K562 (cell line): Measurements from ENCODE around the gene STMND1. TPM values are rescaled to one million over a fixed set of nuclear protein-coding genes. Genes with fewer than 3 reads are reported as not detected.

Experiments used
- ATAC-seq: fragments of 200-7000 bp; cut with Tn5 transposase; 3 replicates; pipeline ENCODE4 v1.9.1; 2020; ENCODE audit warnings: moderate library complexity
- BruUV-seq: library from RNA; stranded (reverse); fragments of 400-500 nt; replicated peaks from 2 replicates; lab custom pipeline; 2021; lab: Mats Ljungman, UMichigan
- CTCF ChIA-PET: fragments of 300-600 bp; formaldehyde crosslinking; extraction: SDS; loops from one replicate; lab custom pipeline; 2021; ENCODE audit warnings: low intra/inter-chr PET ratio; lab: Yijun Ruan, JAX
- POLR2A ChIA-PET: fragments of 300-600, 350-650 bp; sonication (Branson Sonifier 250); formaldehyde crosslinking; extraction: SDS; loops from one replicate; lab custom pipeline; 2021; ENCODE audit warnings: antibody characterized with exemption, inconsistent platforms; lab: Yijun Ruan, JAX
- DNase-seq, 4 experiments: peaks; one replicate each; pipeline versions ENCODE4 v3.0.0 to v3.0.0-alpha.2; 2011 to 2018; ENCODE audit warnings: low spot score in 3 of 4, mixed read lengths in 3 of 4; ENCODE audit errors: extremely low read depth in 1 of 4
- FAIRE-seq: peaks from 2 replicates; lab custom pipeline; 2011; peaks lifted over from hg19 to GRCh38; lab: Jason Lieb, UNC
- H2AFZ ChIP-seq: 2 replicates; pipeline ENCODE4 v1.6.0; 2011; ENCODE audit warnings: low read depth, low read length, control low read depth, inconsistent platforms
- H3K27ac ChIP-seq: fragments of 200-600 bp; 3 replicates; pipeline ENCODE4 v1.8.0; 2011; ENCODE audit warnings: low read depth, mild to moderate bottlenecking, control low read depth, inconsistent platforms, low read length, moderate library complexity, mixed read lengths; ENCODE audit errors: extremely low read depth
- H3K27me3 ChIP-seq, 2 experiments: fragments of 300-600 bp in 1 of 2; 2 replicates in 1 of 2; 3 replicates in 1 of 2; pipeline versions ENCODE4 v1.6.0 to v1.8.0; 2011; ENCODE audit warnings: inconsistent platforms in 2 of 2, low read length in 2 of 2, mild to moderate bottlenecking in 1 of 2, mixed read lengths in 1 of 2, moderate library complexity in 1 of 2; ENCODE audit not compliant: control insufficient read depth in 2 of 2, insufficient read depth in 2 of 2
- H3K36me3 ChIP-seq: fragments of 300-600 bp; 3 replicates; pipeline ENCODE4 v1.8.0; 2011; ENCODE audit warnings: mild to moderate bottlenecking, low read length, inconsistent platforms; ENCODE audit not compliant: control insufficient read depth, insufficient read depth
- H3K4me1 ChIP-seq, 2 experiments: fragments of 200-600 bp in 1 of 2; replicated peaks in 1 of 2; 2 replicates in 1 of 2; 3 replicates in 1 of 2; pipeline versions ENCODE4 v1.5.1 to v1.8.0; 2011; ENCODE audit warnings: inconsistent platforms in 2 of 2, low read length in 2 of 2, mild to moderate bottlenecking in 1 of 2, mixed read lengths in 1 of 2, moderate library complexity in 1 of 2; ENCODE audit not compliant: control insufficient read depth in 2 of 2, insufficient read depth in 2 of 2
- H3K4me2 ChIP-seq: 2 replicates; pipeline ENCODE4 v1.6.1; 2011; ENCODE audit warnings: low read length, control low read depth, inconsistent platforms, mixed read lengths; ENCODE audit not compliant: insufficient read depth
- H3K4me3 ChIP-seq: fragments of 200-600 bp; sonication (generic), shearing (Covaris generic); 2 replicates; pipeline ENCODE4 v1.5.1; 2016; ENCODE audit warnings: control low read depth, inconsistent platforms
- H3K79me2 ChIP-seq: fragments of 200-600 bp; 3 replicates; pipeline ENCODE4 v1.8.0; 2011; ENCODE audit warnings: low read length, inconsistent platforms; ENCODE audit not compliant: control insufficient read depth, insufficient read depth
- H3K9ac ChIP-seq, 2 experiments: 2 replicates each; pipeline versions ENCODE4 v1.6.0 to v1.6.1; 2011; ENCODE audit warnings: low read depth in 2 of 2, low read length in 2 of 2, control low read depth in 1 of 2, inconsistent platforms in 1 of 2, mild to moderate bottlenecking in 1 of 2, mixed read lengths in 1 of 2; ENCODE audit not compliant: insufficient read depth in 1 of 2
- H3K9me1 ChIP-seq: one replicate; pipeline ENCODE4 v1.6.0; 2011; ENCODE audit warnings: inconsistent platforms, mild to moderate bottlenecking, low read length, moderate library complexity; ENCODE audit not compliant: control insufficient read depth, insufficient read depth
- H3K9me3 ChIP-seq: replicated peaks from 2 replicates; pipeline ENCODE4 v1.5.1; 2011; ENCODE audit warnings: low read depth, low read length, inconsistent platforms; ENCODE audit not compliant: control insufficient read depth, insufficient read depth
- H4K20me1 ChIP-seq: replicated peaks from 2 replicates; pipeline ENCODE4 v1.6.1; 2011; ENCODE audit warnings: low read length, inconsistent platforms, mixed read lengths; ENCODE audit not compliant: control insufficient read depth, insufficient read depth
- CEBPB ChIP-seq: fragments of 450-650 bp; IDR thresholded peaks from 2 replicates; pipeline ENCODE4 v1.6.1; 2016; ENCODE audit warnings: missing genetic modification characterization, missing compliant biosample characterization
- CTCF ChIP-seq, 3 experiments: IDR thresholded peaks in 2 of 3; conservative IDR thresholded peaks in 1 of 3; 2 replicates each; pipeline ENCODE4 v1.5.1; 2011 to 2012; ENCODE audit warnings: low read length in 3 of 3, mild to moderate bottlenecking in 3 of 3, control low read depth in 2 of 3, improper control_type of control experiment in 1 of 3, inconsistent platforms in 1 of 3, low read depth in 1 of 3, mixed read lengths in 1 of 3, moderate library complexity in 1 of 3; ENCODE audit not compliant: insufficient read depth in 2 of 3
- RFX1 ChIP-seq: fragments of 450-650 bp; IDR thresholded peaks from 2 replicates; pipeline ENCODE4 v1.6.1; 2016; ENCODE audit warnings: mild to moderate bottlenecking, moderate library complexity
- ZFP1 ChIP-seq: fragments of 450-650 bp; formaldehyde crosslinking; IDR thresholded peaks from 2 replicates; pipeline ENCODE4 v1.4.0; 2020; ENCODE audit warnings: mild to moderate bottlenecking, mixed read lengths
- WGBS: fragments of 100-300 bp; shearing (Covaris generic); methylation state at CpG from one replicate; pipeline ENCODE4 v1.1.6; 2016; ENCODE audit warnings: low coverage, mixed read lengths; ENCODE audit not compliant: insufficient coverage; ENCODE audit errors: missing lambda C conversion rate; 5-methylcytosine and 5-hydroxymethylcytosine counted together
- in situ Hi-C: fragments of 300-500 bp; cut with MboI; formaldehyde crosslinking; loops from 4 replicates; pipeline ENCODE4 v1.15.0; 2018; ENCODE audit warnings: inconsistent platforms, mixed read lengths
- intact Hi-C: fragments of 100-400 bp; cut with micrococcal nuclease; formaldehyde crosslinking; loops from 2 replicates; pipeline ENCODE4 v1.14.2; 2022
- polyA plus RNA-seq, 8 experiments: library from polyadenylated mRNA; depleted of rRNA in 4 of 8; stranded (reverse) in 5 of 8; unstranded in 3 of 8; fragments of >200 nt; fragmentation: Nextera tagmentation in 2 of 8; fragmentation: Illumina TruSeq in 1 of 8; extraction: Ambion mirVana in 2 of 8; extraction: Trizol in 1 of 8; gene quantifications; 2 replicates each; pipeline versions ENCODE4 v1.2.1 to v1.2.3, GENCODE V29; 2011 to 2014; ENCODE audit warnings: inconsistent platforms in 1 of 8, missing spikeins in 1 of 8
- total RNA-seq, 7 experiments: library from RNA; depleted of rRNA in 6 of 7; stranded (reverse); fragments of >200 nt in 6 of 7; fragmentation: Illumina TruSeq in 2 of 7; extraction: Trizol in 2 of 7; gene quantifications; 2 replicates each; pipeline versions ENCODE4 v1.2.1 to v1.2.3, GENCODE V29; 2011 to 2021; ENCODE audit warnings: low replicate concordance in 1 of 7
- TF ChIP-seq, protein P1 (sequence below): fragments of 150-350 bp; IDR thresholded peaks from 2 replicates; pipeline ENCODE4 v1.6.1; 2014; ENCODE audit warnings: low read depth, mild to moderate bottlenecking, low read length, borderline replicate concordance
- TF ChIP-seq, protein P2 (sequence below): fragments of 450-650 bp; formaldehyde crosslinking; IDR thresholded peaks from 2 replicates; pipeline ENCODE4 v1.4.0; 2020; ENCODE audit warnings: mild to moderate bottlenecking, moderate library complexity

Gene STMND1
- total and polyA plus RNA-seq, 9 of the 15 experiments (the other 6 are each of a cell fraction or from before 2014, with no cell fraction given), result not detected

- FAIRE-seq, result no peak
- no peak overlapping the region for H3K4me2 ChIP-seq
- no peaks in the 10 kb centered on the region for H3K79me2 ChIP-seq
- H3K9me1 ChIP-seq, result no peaks in the 10 kb centered on the region
- H3K9ac ChIP-seq, result no peak overlapping the region
- no peak overlapping the region for H3K4me3 ChIP-seq
- CTCF ChIA-PET, result no interaction called here
- in situ Hi-C loops, result loop anchor here (25.0 kb wide), 1 partner anchor 1160 kb away; no protein-coding TSS in a partner anchor
- TF ChIP-seq ZFP1 (peak; percentile 94), RFX1 (no peak)
- TF ChIP-seq, all 486 proteins: peak for 1
- no peak overlapping the region for H3K27ac ChIP-seq
- no peaks in the 10 kb centered on the region for H4K20me1 ChIP-seq
- DNase-seq, result no peak
- H3K27me3 ChIP-seq, result no peaks in the 10 kb centered on the region
- ATAC-seq, result no peak
- intact Hi-C loops, result no loop called here
- POLR2A ChIA-PET, result no interaction called here
- no TSS peak for BruUV-seq
- H2AFZ ChIP-seq, result no peak overlapping the region
- H3K9me3 ChIP-seq, result no peaks in the 10 kb centered on the region
- no peaks in the 10 kb centered on the region for H3K36me3 ChIP-seq
- H3K4me1 ChIP-seq, result no peaks in the 10 kb centered on the region
Measured at GRCh38 chr6:17152703-17153102, 50.9 kb downstream of the STMND1 start.

DNA sequence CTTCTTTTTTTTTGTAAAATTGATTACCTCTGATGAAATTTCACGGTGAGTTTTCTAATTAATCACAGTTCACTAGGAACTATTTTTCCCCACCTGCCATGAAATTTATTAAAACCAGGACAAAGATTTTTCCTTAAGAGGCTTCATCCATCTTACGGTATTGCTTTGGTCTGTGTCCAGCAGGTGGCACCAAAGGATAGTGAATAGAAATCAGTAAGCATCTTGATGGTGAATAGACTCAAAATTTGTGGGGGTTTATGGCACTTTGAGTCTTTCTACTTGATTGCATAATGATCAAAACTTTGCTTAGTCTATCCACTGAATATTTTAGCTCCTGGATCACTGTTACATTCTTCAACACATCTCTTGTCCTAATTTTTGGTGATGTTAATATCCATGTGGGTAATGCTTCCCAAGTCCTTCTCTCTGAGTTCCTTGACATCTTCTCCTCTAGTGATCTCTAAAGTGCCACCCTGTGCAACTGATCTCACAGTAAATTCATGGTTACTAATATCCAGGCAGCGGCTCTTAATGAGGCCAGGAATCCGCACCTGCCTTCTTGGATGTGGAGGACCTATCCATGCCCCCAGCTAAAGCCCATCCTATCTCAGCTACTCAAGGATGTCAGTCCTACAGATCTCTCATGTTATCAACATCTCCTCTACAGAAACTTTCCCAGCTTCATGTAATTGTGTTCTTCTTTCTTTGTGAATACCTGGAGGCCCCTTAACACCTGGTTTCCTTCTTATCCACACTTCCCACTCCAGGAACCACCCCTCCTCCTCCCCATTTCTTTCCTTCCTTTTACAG, 54.5 kb downstream of the STMND1 start:
- no peaks in the 10 kb centered on the region for H3K9me1 ChIP-seq
- no peak overlapping the region for H3K4me2 ChIP-seq
- in situ Hi-C loops (loop anchor here (5.0 to 25.0 kb wide), 3 partner anchors 436 to 1156 kb away; no protein-coding TSS in a partner anchor), intact Hi-C loops (loop anchor here (1.0 to 5.0 kb wide), 3 partner anchors 428 to 1346 kb away; no protein-coding TSS in a partner anchor)
- no peaks in the 10 kb centered on the region for H3K27me3 ChIP-seq
- peak; percentile 57 to 81 (median 62) for DNase-seq
- peak; percentile 95 for FAIRE-seq
- no peaks in the 10 kb centered on the region for H4K20me1 ChIP-seq
- WGBS, result 0% methylated on average over 4 of the region's 4 CpGs
- H3K36me3 ChIP-seq, result no peaks in the 10 kb centered on the region
- H3K4me3 ChIP-seq, result no peak overlapping the region
- no TSS peak for BruUV-seq
- no peaks in the 10 kb centered on the region for H3K79me2 ChIP-seq
- H2AFZ ChIP-seq, result no peak overlapping the region
- peak; percentile 87 for ATAC-seq
- no peak overlapping the region for H3K9ac ChIP-seq
- no peaks in the 10 kb centered on the region for H3K4me1 ChIP-seq
- H3K27ac ChIP-seq, result no peak overlapping the region
- CTCF ChIA-PET, result interaction anchor here (1.0 to 3.6 kb wide), 3 partner anchors 428 to 1347 kb away, joined by 3 to 63 read pairs (median 3); no protein-coding TSS in a partner anchor
- POLR2A ChIA-PET, result no interaction called here
- no peaks in the 10 kb centered on the region for H3K9me3 ChIP-seq
- TF ChIP-seq CTCF (IDR thresholded peaks at IDR 0.05 in 2 of 3, conservative IDR thresholded peaks at IDR 0.05 in 1 of 3; ENCODE audit: insufficient read depth in 2 of 3, low read depth in 1 of 3, low read length in 3 of 3) (peak; percentile 55 to 86 (median 72); a peak in 5 of 6 replicates), ZFP1 (no peak), CEBPB (tag) (peak; percentile 33; the same call in 1 of the 2 replicates)
- TF ChIP-seq, protein P1, sequence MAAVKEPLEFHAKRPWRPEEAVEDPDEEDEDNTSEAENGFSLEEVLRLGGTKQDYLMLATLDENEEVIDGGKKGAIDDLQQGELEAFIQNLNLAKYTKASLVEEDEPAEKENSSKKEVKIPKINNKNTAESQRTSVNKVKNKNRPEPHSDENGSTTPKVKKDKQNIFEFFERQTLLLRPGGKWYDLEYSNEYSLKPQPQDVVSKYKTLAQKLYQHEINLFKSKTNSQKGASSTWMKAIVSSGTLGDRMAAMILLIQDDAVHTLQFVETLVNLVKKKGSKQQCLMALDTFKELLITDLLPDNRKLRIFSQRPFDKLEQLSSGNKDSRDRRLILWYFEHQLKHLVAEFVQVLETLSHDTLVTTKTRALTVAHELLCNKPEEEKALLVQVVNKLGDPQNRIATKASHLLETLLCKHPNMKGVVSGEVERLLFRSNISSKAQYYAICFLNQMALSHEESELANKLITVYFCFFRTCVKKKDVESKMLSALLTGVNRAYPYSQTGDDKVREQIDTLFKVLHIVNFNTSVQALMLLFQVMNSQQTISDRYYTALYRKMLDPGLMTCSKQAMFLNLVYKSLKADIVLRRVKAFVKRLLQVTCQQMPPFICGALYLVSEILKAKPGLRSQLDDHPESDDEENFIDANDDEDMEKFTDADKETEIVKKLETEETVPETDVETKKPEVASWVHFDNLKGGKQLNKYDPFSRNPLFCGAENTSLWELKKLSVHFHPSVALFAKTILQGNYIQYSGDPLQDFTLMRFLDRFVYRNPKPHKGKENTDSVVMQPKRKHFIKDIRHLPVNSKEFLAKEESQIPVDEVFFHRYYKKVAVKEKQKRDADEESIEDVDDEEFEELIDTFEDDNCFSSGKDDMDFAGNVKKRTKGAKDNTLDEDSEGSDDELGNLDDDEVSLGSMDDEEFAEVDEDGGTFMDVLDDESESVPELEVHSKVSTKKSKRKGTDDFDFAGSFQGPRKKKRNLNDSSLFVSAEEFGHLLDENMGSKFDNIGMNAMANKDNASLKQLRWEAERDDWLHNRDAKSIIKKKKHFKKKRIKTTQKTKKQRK, result no peak
- TF ChIP-seq, protein P2, sequence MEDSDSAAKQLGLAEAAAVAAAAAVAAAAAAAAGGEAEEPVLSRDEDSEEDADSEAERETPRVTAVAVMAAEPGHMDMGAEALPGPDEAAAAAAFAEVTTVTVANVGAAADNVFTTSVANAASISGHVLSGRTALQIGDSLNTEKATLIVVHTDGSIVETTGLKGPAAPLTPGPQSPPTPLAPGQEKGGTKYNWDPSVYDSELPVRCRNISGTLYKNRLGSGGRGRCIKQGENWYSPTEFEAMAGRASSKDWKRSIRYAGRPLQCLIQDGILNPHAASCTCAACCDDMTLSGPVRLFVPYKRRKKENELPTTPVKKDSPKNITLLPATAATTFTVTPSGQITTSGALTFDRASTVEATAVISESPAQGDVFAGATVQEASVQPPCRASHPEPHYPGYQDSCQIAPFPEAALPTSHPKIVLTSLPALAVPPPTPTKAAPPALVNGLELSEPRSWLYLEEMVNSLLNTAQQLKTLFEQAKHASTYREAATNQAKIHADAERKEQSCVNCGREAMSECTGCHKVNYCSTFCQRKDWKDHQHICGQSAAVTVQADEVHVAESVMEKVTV (CRISPR knock-in tag), result peak; percentile 94
